Liver (tissue), 9 donors: ENCODE results near the gene STARD3NL. TPM values are rescaled to one million over a fixed set of nuclear protein-coding genes. Genes with fewer than 3 reads are reported as not detected.

Source experiments
- DNase-seq: peaks from one replicate; pipeline ENCODE4 v3.0.0-alpha.2; 2017; ENCODE audit warnings: low spot score
- H3K27ac ChIP-seq, 2 donors: one replicate each; pipeline ENCODE4 v1.7.0; 2013; ENCODE audit warnings: inconsistent platforms in 2 of 2, low read length in 2 of 2, control low read depth in 1 of 2, low read depth in 1 of 2, mild to moderate bottlenecking in 1 of 2
- H3K27me3 ChIP-seq, 4 donors: one replicate each; pipeline versions ENCODE4 v1.6.1 to v1.7.0; 2013; ENCODE audit warnings: low read length in 3 of 4, inconsistent platforms in 1 of 4, mild to moderate bottlenecking in 1 of 4, moderate library complexity in 1 of 4; ENCODE audit not compliant: control insufficient read depth in 4 of 4, insufficient read depth in 4 of 4
- H3K36me3 ChIP-seq, 4 donors: one replicate each; pipeline versions ENCODE4 v1.6.1 to v1.7.0; 2013; ENCODE audit warnings: low read length in 3 of 4, mild to moderate bottlenecking in 3 of 4, low read depth in 1 of 4, moderate library complexity in 1 of 4; ENCODE audit not compliant: control insufficient read depth in 4 of 4, insufficient read depth in 3 of 4
- H3K4me1 ChIP-seq, 4 donors: one replicate each; pipeline versions ENCODE4 v1.6.1 to v1.7.0; 2013; ENCODE audit warnings: low read length in 3 of 4, mild to moderate bottlenecking in 3 of 4, moderate library complexity in 1 of 4; ENCODE audit not compliant: control insufficient read depth in 4 of 4, insufficient read depth in 4 of 4
- H3K4me3 ChIP-seq, 3 donors: one replicate each; pipeline versions ENCODE4 v1.6.1 to v1.7.0; 2013; ENCODE audit warnings: low read length in 3 of 3, control low read depth in 1 of 3, low read depth in 1 of 3, mild to moderate bottlenecking in 1 of 3
- H3K9ac ChIP-seq, 2 donors: one replicate each; pipeline ENCODE4 v1.7.0; 2013; ENCODE audit warnings: low read length in 2 of 2, mild to moderate bottlenecking in 2 of 2, moderate library complexity in 2 of 2, control low read depth in 1 of 2, low read depth in 1 of 2
- H3K9me3 ChIP-seq, 4 donors: one replicate each; pipeline versions ENCODE4 v1.6.1 to v1.7.0; 2013; ENCODE audit warnings: low read length in 3 of 4; ENCODE audit not compliant: control insufficient read depth in 4 of 4
- CTCF ChIP-seq: fragments of 150-350 bp; IDR thresholded peaks from 2 replicates; pipeline ENCODE4 v1.5.1; 2017; ENCODE audit warnings: improper control_type of control experiment, low read depth, low read length; ENCODE audit not compliant: missing input control
- EGR1 ChIP-seq, 2 donors: IDR thresholded peaks; 2 replicates each; pipeline ENCODE4 v1.6.1; 2016 to 2018; ENCODE audit warnings: antibody characterized with exemption in 2 of 2, low read depth in 2 of 2
- FOXA1 ChIP-seq: IDR thresholded peaks from 2 replicates; pipeline ENCODE4 v1.6.1; 2016; ENCODE audit warnings: antibody characterized with exemption
- FOXA2 ChIP-seq: IDR thresholded peaks from 2 replicates; pipeline ENCODE4 v1.6.1; 2016; ENCODE audit warnings: antibody characterized with exemption
- GABPA ChIP-seq, 2 donors: IDR thresholded peaks in 1 of 2; conservative IDR thresholded peaks in 1 of 2; 2 replicates each; pipeline ENCODE4 v1.6.1; 2016; ENCODE audit warnings: antibody characterized with exemption in 2 of 2, mild to moderate bottlenecking in 1 of 2, moderate library complexity in 1 of 2
- HNF4A ChIP-seq, 2 donors: conservative IDR thresholded peaks; 2 replicates each; pipeline ENCODE4 v1.6.1; 2016; ENCODE audit warnings: antibody characterized with exemption in 2 of 2, mild to moderate bottlenecking in 2 of 2
- HNF4G ChIP-seq: IDR thresholded peaks from 2 replicates; pipeline ENCODE4 v1.6.1; 2016; ENCODE audit warnings: antibody characterized with exemption
- JUND ChIP-seq, 2 donors: IDR thresholded peaks; 2 replicates each; pipeline ENCODE4 v1.6.1; 2016; ENCODE audit warnings: antibody characterized with exemption in 2 of 2
- MAX ChIP-seq: IDR thresholded peaks from 2 replicates; pipeline ENCODE4 v1.6.1; 2016; ENCODE audit warnings: antibody characterized with exemption
- NR2F2 ChIP-seq: IDR thresholded peaks from 2 replicates; pipeline ENCODE4 v1.6.1; 2016; ENCODE audit warnings: antibody characterized with exemption
- RAD21 ChIP-seq, 2 donors: IDR thresholded peaks; 2 replicates each; pipeline ENCODE4 v1.6.1; 2016; ENCODE audit warnings: antibody characterized with exemption in 2 of 2, mild to moderate bottlenecking in 2 of 2
- RXRA ChIP-seq, 2 donors: IDR thresholded peaks; 2 replicates each; pipeline ENCODE4 v1.6.1; 2017 to 2018; ENCODE audit warnings: antibody characterized with exemption in 2 of 2, mild to moderate bottlenecking in 1 of 2
- SP1 ChIP-seq: IDR thresholded peaks from 2 replicates; pipeline ENCODE4 v1.6.1; 2018; ENCODE audit warnings: antibody characterized with exemption, mild to moderate bottlenecking
- TAF1 ChIP-seq: conservative IDR thresholded peaks from 2 replicates; pipeline ENCODE4 v1.6.1; 2016; ENCODE audit warnings: antibody characterized with exemption, mild to moderate bottlenecking
- YY1 ChIP-seq: IDR thresholded peaks from 2 replicates; pipeline ENCODE4 v1.6.1; 2016; ENCODE audit warnings: antibody characterized with exemption, mild to moderate bottlenecking
- WGBS: extraction: QIAGEN DNeasy Blood & Tissue Kit; methylation state at CpG from one replicate; pipeline ENCODE4 v1.1.7; 2013; 5-methylcytosine and 5-hydroxymethylcytosine counted together
- polyA plus RNA-seq, 2 donors: library from polyadenylated mRNA; stranded (reverse) in 1 of 2; unstranded in 1 of 2; fragments of 200-250 nt in 1 of 2; fragments of >200 nt in 1 of 2; fragmentation: Nextera tagmentation in 1 of 2; extraction: Ambion mirVana in 1 of 2; gene quantifications; one replicate each; pipeline versions ENCODE4 v1.2.1 to v1.2.3, GENCODE V29; 2013 to 2015
- total RNA-seq, 2 donors: library from RNA; depleted of rRNA; stranded (reverse); fragments of >200 nt; gene quantifications; one replicate each; pipeline ENCODE4 v1.2.3, GENCODE V29; 2014
- TF ChIP-seq, protein P1 (sequence below): IDR thresholded peaks from 2 replicates; pipeline ENCODE4 v1.6.1; 2016; ENCODE audit warnings: antibody characterized with exemption
- TF ChIP-seq, protein P2 (sequence below): IDR thresholded peaks from 2 replicates; pipeline ENCODE4 v1.6.1; 2016; ENCODE audit warnings: antibody characterized with exemption
- TF ChIP-seq, protein P3 (sequence below): IDR thresholded peaks from 2 replicates; pipeline ENCODE4 v1.6.1; 2016; ENCODE audit warnings: antibody characterized with exemption, mild to moderate bottlenecking
- donor health status: healthy.
- donor health status: healthy.
- donor health status: healthy.
- donor health status: healthy.
- donor health status: healthy.

Gene STARD3NL
- total and polyA plus RNA-seq, 4 donors = 9.1 to 25.1 (median 10.2) TPM

DNA sequence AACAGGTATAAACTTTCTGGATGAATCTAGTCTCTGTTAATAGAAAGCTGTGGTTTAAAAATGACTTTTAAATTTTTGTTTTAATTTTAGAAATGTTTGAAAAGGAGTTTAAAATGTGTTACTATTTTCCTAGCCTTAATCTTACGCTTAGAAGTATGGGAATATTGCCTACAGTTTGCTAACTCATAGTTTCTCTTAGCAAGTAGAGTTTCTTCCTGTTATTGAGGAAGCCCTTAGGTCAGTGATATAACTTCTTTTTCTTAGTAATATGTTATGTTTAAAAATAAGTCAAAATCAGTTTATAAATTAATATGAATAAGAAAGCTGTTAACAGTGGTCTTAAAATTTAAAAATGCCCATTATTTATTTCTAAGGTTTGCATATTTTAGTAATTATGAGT, 3.1 kb downstream of the STARD3NL start:
- Histone ChIP-seq H3K36me3 (no peaks in the 10 kb centered on the region), H3K27ac (no peak overlapping the region), H3K4me3 (no peak overlapping the region), H3K4me1 (peaks cover 0 to 10% (median 5%) of the 10 kb centered on the region in 4 donors), H3K9me3 (no peaks in the 10 kb centered on the region), H3K27me3 (no peaks in the 10 kb centered on the region), H3K9ac (no peak overlapping the region)
- no peak for DNase-seq
- TF ChIP-seq JUND (IDR thresholded peaks at IDR 0.05) (no peak), YY1 (no peak), MAX (no peak), EGR1 (IDR thresholded peaks at IDR 0.05; ENCODE audit: low read depth in 2 of 2) (no peak), GABPA (IDR thresholded peaks at IDR 0.05 in 1 of 2, conservative IDR thresholded peaks at IDR 0.05 in 1 of 2) (no peak), FOXA2 (no peak), CTCF (no peak), SP1 (no peak), TAF1 (no peak), HNF4G (no peak)
- TF ChIP-seq, protein P1, sequence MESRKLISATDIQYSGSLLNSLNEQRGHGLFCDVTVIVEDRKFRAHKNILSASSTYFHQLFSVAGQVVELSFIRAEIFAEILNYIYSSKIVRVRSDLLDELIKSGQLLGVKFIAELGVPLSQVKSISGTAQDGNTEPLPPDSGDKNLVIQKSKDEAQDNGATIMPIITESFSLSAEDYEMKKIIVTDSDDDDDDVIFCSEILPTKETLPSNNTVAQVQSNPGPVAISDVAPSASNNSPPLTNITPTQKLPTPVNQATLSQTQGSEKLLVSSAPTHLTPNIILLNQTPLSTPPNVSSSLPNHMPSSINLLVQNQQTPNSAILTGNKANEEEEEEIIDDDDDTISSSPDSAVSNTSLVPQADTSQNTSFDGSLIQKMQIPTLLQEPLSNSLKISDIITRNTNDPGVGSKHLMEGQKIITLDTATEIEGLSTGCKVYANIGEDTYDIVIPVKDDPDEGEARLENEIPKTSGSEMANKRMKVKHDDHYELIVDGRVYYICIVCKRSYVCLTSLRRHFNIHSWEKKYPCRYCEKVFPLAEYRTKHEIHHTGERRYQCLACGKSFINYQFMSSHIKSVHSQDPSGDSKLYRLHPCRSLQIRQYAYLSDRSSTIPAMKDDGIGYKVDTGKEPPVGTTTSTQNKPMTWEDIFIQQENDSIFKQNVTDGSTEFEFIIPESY = no peak
- 77% methylated on average over 1 of the region's 1 CpG for WGBS

- H3K9ac ChIP-seq = no peak overlapping the region
- 92% methylated on average over 1 of the region's 1 CpG for WGBS
- H3K27me3 ChIP-seq = no peaks in the 10 kb centered on the region
- no peaks in the 10 kb centered on the region for H3K9me3 ChIP-seq
- peaks cover 0 to 10% (median 5%) of the 10 kb centered on the region in 4 donors for H3K4me1 ChIP-seq
- no peak overlapping the region for H3K4me3 ChIP-seq
- TF ChIP-seq, protein P2, sequence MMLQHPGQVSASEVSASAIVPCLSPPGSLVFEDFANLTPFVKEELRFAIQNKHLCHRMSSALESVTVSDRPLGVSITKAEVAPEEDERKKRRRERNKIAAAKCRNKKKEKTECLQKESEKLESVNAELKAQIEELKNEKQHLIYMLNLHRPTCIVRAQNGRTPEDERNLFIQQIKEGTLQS = no peak
- TF ChIP-seq RXRA (IDR thresholded peaks at IDR 0.05) (no peak), FOXA1 (no peak), RAD21 (IDR thresholded peaks at IDR 0.05) (no peak), YY1 (no peak), MAX (no peak), FOXA2 (no peak), NR2F2 (no peak), EGR1 (IDR thresholded peaks at IDR 0.05; ENCODE audit: low read depth in 2 of 2) (no peak), HNF4A (conservative IDR thresholded peaks at IDR 0.05) (no peak), JUND (IDR thresholded peaks at IDR 0.05) (no peak), CTCF (no peak), GABPA (IDR thresholded peaks at IDR 0.05 in 1 of 2, conservative IDR thresholded peaks at IDR 0.05 in 1 of 2) (no peak), HNF4G (no peak), SP1 (no peak), TAF1 (no peak)
- TF ChIP-seq, protein P1 = no peak
- TF ChIP-seq, protein P3, sequence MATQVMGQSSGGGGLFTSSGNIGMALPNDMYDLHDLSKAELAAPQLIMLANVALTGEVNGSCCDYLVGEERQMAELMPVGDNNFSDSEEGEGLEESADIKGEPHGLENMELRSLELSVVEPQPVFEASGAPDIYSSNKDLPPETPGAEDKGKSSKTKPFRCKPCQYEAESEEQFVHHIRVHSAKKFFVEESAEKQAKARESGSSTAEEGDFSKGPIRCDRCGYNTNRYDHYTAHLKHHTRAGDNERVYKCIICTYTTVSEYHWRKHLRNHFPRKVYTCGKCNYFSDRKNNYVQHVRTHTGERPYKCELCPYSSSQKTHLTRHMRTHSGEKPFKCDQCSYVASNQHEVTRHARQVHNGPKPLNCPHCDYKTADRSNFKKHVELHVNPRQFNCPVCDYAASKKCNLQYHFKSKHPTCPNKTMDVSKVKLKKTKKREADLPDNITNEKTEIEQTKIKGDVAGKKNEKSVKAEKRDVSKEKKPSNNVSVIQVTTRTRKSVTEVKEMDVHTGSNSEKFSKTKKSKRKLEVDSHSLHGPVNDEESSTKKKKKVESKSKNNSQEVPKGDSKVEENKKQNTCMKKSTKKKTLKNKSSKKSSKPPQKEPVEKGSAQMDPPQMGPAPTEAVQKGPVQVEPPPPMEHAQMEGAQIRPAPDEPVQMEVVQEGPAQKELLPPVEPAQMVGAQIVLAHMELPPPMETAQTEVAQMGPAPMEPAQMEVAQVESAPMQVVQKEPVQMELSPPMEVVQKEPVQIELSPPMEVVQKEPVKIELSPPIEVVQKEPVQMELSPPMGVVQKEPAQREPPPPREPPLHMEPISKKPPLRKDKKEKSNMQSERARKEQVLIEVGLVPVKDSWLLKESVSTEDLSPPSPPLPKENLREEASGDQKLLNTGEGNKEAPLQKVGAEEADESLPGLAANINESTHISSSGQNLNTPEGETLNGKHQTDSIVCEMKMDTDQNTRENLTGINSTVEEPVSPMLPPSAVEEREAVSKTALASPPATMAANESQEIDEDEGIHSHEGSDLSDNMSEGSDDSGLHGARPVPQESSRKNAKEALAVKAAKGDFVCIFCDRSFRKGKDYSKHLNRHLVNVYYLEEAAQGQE = no peak
- H3K36me3 ChIP-seq = no peaks in the 10 kb centered on the region
- DNase-seq = no peak
- H3K27ac ChIP-seq = no peak overlapping the region
Measured at GRCh38 chr7:38182450-38182849, 4.4 kb downstream of the STARD3NL start.
